Muscle of leg (tissue), 11 donors: ENCODE data around the gene RAB17. TPM values are rescaled to one million over a fixed set of nuclear protein-coding genes. Genes with fewer than 3 reads are reported as not detected.
"Not testable (repeated sequence)": the region's sequence is repeated elsewhere in the genome, so short reads cannot be mapped to it uniquely, and the experiment has no call there.

Experiments
- DNase-seq: peaks from one replicate; pipeline ENCODE4 v3.0.0; 2013
- H3K27ac ChIP-seq: one replicate; pipeline ENCODE4 v1.5.1; 2013; ENCODE audit warnings: mild to moderate bottlenecking, low read length, control low read depth
- H3K27me3 ChIP-seq: one replicate; pipeline ENCODE4 v1.6.1; 2013; ENCODE audit warnings: low read length; ENCODE audit not compliant: control insufficient read depth, insufficient read depth
- H3K36me3 ChIP-seq: one replicate; pipeline ENCODE4 v1.6.1; 2013; ENCODE audit warnings: low read length; ENCODE audit not compliant: control insufficient read depth, insufficient read depth
- H3K4me1 ChIP-seq: one replicate; pipeline ENCODE4 v1.6.1; 2013; ENCODE audit warnings: low read length; ENCODE audit not compliant: control insufficient read depth, insufficient read depth
- H3K4me3 ChIP-seq: one replicate; pipeline ENCODE4 v1.5.1; 2013; ENCODE audit warnings: low read length, control low read depth
- H3K9me3 ChIP-seq: replicated peaks from 2 replicates; pipeline ENCODE4 v1.6.1; 2013; ENCODE audit warnings: low read depth, low read length; ENCODE audit not compliant: control insufficient read depth
- WGBS: methylation state at CpG from one replicate; pipeline ENCODE4 v1.1.5; 2013; ENCODE audit warnings: missing lambda C conversion rate; ENCODE audit not compliant: insufficient coverage; 5-methylcytosine and 5-hydroxymethylcytosine counted together
- polyA plus RNA-seq, 8 donors: library from polyadenylated mRNA; unstranded; fragments of 120-200 nt; gene quantifications; one replicate each; pipeline versions ENCODE4 v1.2.1 to v1.2.3, GENCODE V29; 2013; ENCODE audit warnings: inconsistent platforms in 1 of 8, low replicate concordance in 1 of 8; ENCODE audit not compliant: insufficient read length in 8 of 8, insufficient read depth in 1 of 8
- total RNA-seq: library from RNA; stranded (reverse); fragments of 120-200 nt; gene quantifications from one replicate; pipeline ENCODE4 v1.2.4, GENCODE V29; 2013

RAB17 gene
- total and polyA plus RNA-seq, 9 donors = 0.89 to 9.4 (median 1.2) TPM

GRCh38 chr2:237612527-237613357 is 22.2 kb upstream of the RAB17 start:
- H3K27ac ChIP-seq = no peak overlapping the region
- no peaks in the 10 kb centered on the region for H3K36me3 ChIP-seq
- H3K4me3 ChIP-seq = no peak overlapping the region
- DNase-seq = no peak
- WGBS = 96% methylated on average over 7 of the region's 10 CpGs
- H3K27me3 ChIP-seq = no peaks in the 10 kb centered on the region
- H3K4me1 ChIP-seq = peaks cover 47% of the 10 kb centered on the region
- H3K9me3 ChIP-seq = no peaks in the 10 kb centered on the region

GRCh38 chr2:237606522-237606921 is 16.0 kb upstream of the RAB17 start:
- H3K4me3 ChIP-seq, DNase-seq, H3K27ac ChIP-seq, H3K36me3 ChIP-seq, H3K9me3 ChIP-seq, H3K27me3 ChIP-seq: not testable (repeated sequence)
- 73% methylated on average over 3 of the region's 4 CpGs for WGBS
- H3K4me1 ChIP-seq = peaks cover 21% of the 10 kb centered on the region

GRCh38 chr2:237604960-237605359 is 14.4 kb upstream of the RAB17 start:
- Histone ChIP-seq H3K27me3 (no peaks in the 10 kb centered on the region), H3K4me3 (no peak overlapping the region), H3K9me3 (no peaks in the 10 kb centered on the region), H3K36me3 (no peaks in the 10 kb centered on the region), H3K27ac (no peak overlapping the region), H3K4me1 (peaks cover 31% of the 10 kb centered on the region)
- WGBS = 82% methylated on average over 2 of the region's 9 CpGs
- no peak for DNase-seq

- no peaks in the 10 kb centered on the region for H3K36me3 ChIP-seq
- no peak overlapping the region for H3K4me3 ChIP-seq
- peak overlapping the region; percentile 70 for H3K27ac ChIP-seq
- H3K4me1 ChIP-seq = peaks cover 36% of the 10 kb centered on the region
- no CpG with 5 or more reads among the region's 11 CpGs for WGBS
- no peak for DNase-seq
- no peaks in the 10 kb centered on the region for H3K9me3 ChIP-seq
- no peaks in the 10 kb centered on the region for H3K27me3 ChIP-seq
These were observed 13.9 kb upstream of the RAB17 start for GRCh38 chr2:237604391-237604790.

- H3K4me3 ChIP-seq = no peak overlapping the region
- no peaks in the 10 kb centered on the region for H3K36me3 ChIP-seq
- DNase-seq = peak; percentile 87
- 29% methylated on average over 5 of the region's 15 CpGs for WGBS
- H3K27me3 ChIP-seq = no peaks in the 10 kb centered on the region
- H3K4me1 ChIP-seq = peaks cover 36% of the 10 kb centered on the region
- no peaks in the 10 kb centered on the region for H3K9me3 ChIP-seq
- peak overlapping the region; percentile 70 for H3K27ac ChIP-seq
These were observed 13.3 kb upstream of the RAB17 start for GRCh38 chr2:237603718-237604362.

- WGBS = 24% methylated on average over 7 of the region's 13 CpGs
- Histone ChIP-seq H3K4me3 (no peak overlapping the region), H3K36me3 (no peaks in the 10 kb centered on the region), H3K27ac (peak overlapping the region; percentile 70), H3K4me1 (peaks cover 36% of the 10 kb centered on the region), H3K9me3 (no peaks in the 10 kb centered on the region), H3K27me3 (no peaks in the 10 kb centered on the region)
- DNase-seq = no peak
These were observed 12.6 kb upstream of the RAB17 start for GRCh38 chr2:237603049-237603717.

- no peaks in the 10 kb centered on the region for H3K9me3 ChIP-seq
- H3K36me3 ChIP-seq = no peaks in the 10 kb centered on the region
- no peak for DNase-seq
- no peak overlapping the region for H3K4me3 ChIP-seq
- H3K27ac ChIP-seq = no peak overlapping the region
- WGBS = no CpG with 5 or more reads among the region's 7 CpGs
- H3K4me1 ChIP-seq = peaks cover 36% of the 10 kb centered on the region
- H3K27me3 ChIP-seq = no peaks in the 10 kb centered on the region
These were observed 11.9 kb upstream of the RAB17 start for GRCh38 chr2:237602409-237602808.

- no peaks in the 10 kb centered on the region for H3K36me3 ChIP-seq
- H3K27me3 ChIP-seq = no peaks in the 10 kb centered on the region
- H3K4me1 ChIP-seq = peaks cover 35% of the 10 kb centered on the region
- DNase-seq = no peak
- H3K9me3 ChIP-seq = no peaks in the 10 kb centered on the region
- WGBS = 86% methylated on average over 12 of the region's 14 CpGs
- no peak overlapping the region for H3K27ac ChIP-seq
- H3K4me3 ChIP-seq = no peak overlapping the region
These were observed 11.1 kb upstream of the RAB17 start for GRCh38 chr2:237601453-237602116.

GRCh38 chr2:237600205-237600846 is 9.8 kb upstream of the RAB17 start:
- WGBS = 41% methylated on average over 13 of the region's 16 CpGs
- Histone ChIP-seq H3K27me3 (no peaks in the 10 kb centered on the region), H3K9me3 (no peaks in the 10 kb centered on the region), H3K4me1 (peaks cover 31% of the 10 kb centered on the region), H3K36me3 (no peaks in the 10 kb centered on the region), H3K27ac (peak overlapping the region; percentile 79), H3K4me3 (no peak overlapping the region)
- peak; percentile 92 for DNase-seq
